Endometrium (tissue), 2 donors: ENCODE measurements around the gene PRDM5.
"Not testable (repeated sequence)": the region's sequence is repeated elsewhere in the genome, so short reads cannot be mapped to it uniquely, and the experiment has no call there.

Source experiments
- FAIRE-seq: peaks from 2 replicates; lab custom pipeline; 2012; peaks lifted over from hg19 to GRCh38; lab: Jason Lieb, UNC
- donor health status: control.
- donor health status: control.

The PRDM5 gene

GRCh38 chr4:120753854-120754253 lies 168.7 kb downstream of the PRDM5 start:
- FAIRE-seq, result no peak

- no peak for FAIRE-seq
Observed at GRCh38 chr4:120750152-120750525, 172.4 kb downstream of the PRDM5 start.

- no peak for FAIRE-seq
Observed at GRCh38 chr4:120749445-120750151, 172.9 kb downstream of the PRDM5 start.

GRCh38 chr4:120741636-120742035 lies 180.9 kb downstream of the PRDM5 start:
- FAIRE-seq, result not testable (repeated sequence)

GRCh38 chr4:120736312-120736711 lies 186.2 kb downstream of the PRDM5 start:
- no peak for FAIRE-seq

GRCh38 chr4:120733968-120734367 lies 188.6 kb downstream of the PRDM5 start:
- no peak for FAIRE-seq

GRCh38 chr4:120733054-120733453 lies 189.5 kb downstream of the PRDM5 start:
- FAIRE-seq, result no peak

- no peak for FAIRE-seq
Observed at GRCh38 chr4:120731561-120731960, 191.0 kb downstream of the PRDM5 start.

GRCh38 chr4:120730777-120731320 lies 191.7 kb downstream of the PRDM5 start:
- no peak for FAIRE-seq

- no peak for FAIRE-seq
Observed at GRCh38 chr4:120728892-120729675, 193.4 kb downstream of the PRDM5 start.

GRCh38 chr4:120725639-120726580 lies 196.6 kb downstream of the PRDM5 start:
- FAIRE-seq, result no peak

GRCh38 chr4:120724656-120725055 lies 197.9 kb downstream of the PRDM5 start:
- FAIRE-seq, result no peak

- no peak for FAIRE-seq
Observed at GRCh38 chr4:120723986-120724385, 198.5 kb downstream of the PRDM5 start.

- no peak for FAIRE-seq
Observed at GRCh38 chr4:120723105-120723504, 199.4 kb downstream of the PRDM5 start.

- no peak for FAIRE-seq
Observed at GRCh38 chr4:120722655-120723054, 199.9 kb downstream of the PRDM5 start.

- FAIRE-seq, result no peak
Observed at GRCh38 chr4:120720354-120720934, 202.1 kb downstream of the PRDM5 start.

GRCh38 chr4:120718979-120719566 lies 203.5 kb downstream of the PRDM5 start:
- FAIRE-seq, result no peak

- FAIRE-seq, result no peak
Observed at GRCh38 chr4:120716346-120716745, 206.2 kb downstream of the PRDM5 start.

GRCh38 chr4:120714417-120715010 lies 208.0 kb downstream of the PRDM5 start:
- no peak for FAIRE-seq

- no peak for FAIRE-seq
Observed at GRCh38 chr4:120709991-120710390, 212.5 kb downstream of the PRDM5 start.

GRCh38 chr4:120704538-120704937 lies 218.0 kb downstream of the PRDM5 start:
- no peak for FAIRE-seq
